ENCODE data around the gene SCYGR7. TPM values are rescaled to one million over a fixed set of nuclear protein-coding genes. Genes with fewer than 3 reads are reported as not detected.

Gene SCYGR7
- total and polyA plus RNA-seq, 12 donors, result not detected

DNA sequence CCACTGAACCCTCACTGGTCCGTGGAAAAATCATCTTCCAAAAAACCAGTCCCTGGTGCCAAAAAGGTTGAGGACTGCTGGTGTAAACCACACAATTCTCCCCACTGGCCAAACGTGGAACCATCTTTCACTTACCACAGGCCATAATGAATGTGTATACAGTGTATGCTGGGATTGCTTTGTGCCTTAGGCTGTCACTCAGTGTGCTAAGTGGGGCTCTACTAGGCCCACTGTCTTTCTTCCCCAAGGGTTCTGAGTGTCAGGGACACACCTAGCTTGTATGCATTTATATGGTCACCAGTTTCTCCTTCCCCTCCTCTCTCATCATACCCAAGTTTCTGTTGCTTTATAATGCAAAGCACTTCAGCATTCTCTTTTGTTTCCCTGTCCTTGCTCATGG, 44.8 kb downstream of the SCYGR7 start:
- 59 to 63% (median 61%) methylated on average over 2 of the region's 2 CpGs for WGBS, 4 donors
- H3K27ac ChIP-seq, result no peak overlapping the region
- intact Hi-C loops (cut with DNase I), result no loop called here

GRCh38 chr2:227774011-227774624, 46.0 kb downstream of the SCYGR7 start:
- intact Hi-C loops (cut with DNase I), result no loop called here
- TF ChIP-seq CTCF (IDR thresholded peaks at IDR 0.05), result no peak
- TF ChIP-seq POLR2A (IDR thresholded peaks at IDR 0.05), result no peak
- Histone ChIP-seq H3K36me3 (replicated peaks in 1 of 2) (no peaks in the 10 kb centered on the region), H3K27ac (no peak overlapping the region), H3K4me3 (no peak overlapping the region), H3K27me3 (no peaks in the 10 kb centered on the region), H3K9me3 (replicated peaks in 1 of 3) (no peaks in the 10 kb centered on the region), H3K4me1 (replicated peaks in 1 of 2) (no peaks in the 10 kb centered on the region)
- DNase-seq, result no peak
- WGBS, 4 donors, result 60 to 68% (median 64%) methylated on average over 15 of the region's 15 CpGs

More for the DNA sequence above, 44.8 kb downstream of the SCYGR7 start:
- TF ChIP-seq POLR2A (IDR thresholded peaks at IDR 0.05), result no peak
- TF ChIP-seq CTCF (IDR thresholded peaks at IDR 0.05), result no peak
- Histone ChIP-seq H3K4me1 (replicated peaks in 1 of 2) (no peaks in the 10 kb centered on the region), H3K36me3 (replicated peaks in 1 of 2) (no peaks in the 10 kb centered on the region), H3K9me3 (replicated peaks in 1 of 3) (no peaks in the 10 kb centered on the region), H3K4me3 (no peak overlapping the region), H3K27me3 (no peaks in the 10 kb centered on the region)
- no peak for DNase-seq

GRCh38 chr2:227774895-227775842, 47.0 kb downstream of the SCYGR7 start:
- intact Hi-C loops (cut with DNase I), result no loop called here
- no peaks in the 10 kb centered on the region for H3K36me3 ChIP-seq (replicated peaks in 1 of 2)
- no peak for DNase-seq
- 82 to 89% (median 84%) methylated on average over 6 of the region's 6 CpGs for WGBS, 4 donors
- H3K4me1 ChIP-seq (replicated peaks in 1 of 2), result no peaks in the 10 kb centered on the region
- TF ChIP-seq POLR2A (IDR thresholded peaks at IDR 0.05), result no peak
- H3K9me3 ChIP-seq (replicated peaks in 1 of 3), result no peaks in the 10 kb centered on the region
- no peaks in the 10 kb centered on the region for H3K27me3 ChIP-seq
- H3K27ac ChIP-seq, result no peak overlapping the region
- H3K4me3 ChIP-seq, result no peak overlapping the region

Small RNAs within 50 kb of the gene (small RNA-seq; reads per million reads assigned to genes)
- 0 to 0.12 reads per million in 2 donors for gene RNA5SP121
- gene SNRPGP8, result 0 reads per million in 2 donors

Other genes with a start within 250 kb of the SCYGR7 start
- gene SCYGR2, start 129.4 kb upstream of the SCYGR7 start, total RNA-seq, result not detected
- not detected for gene SCYGR2, start 129.4 kb upstream of the SCYGR7 start, polyA plus RNA-seq
- gene SCYGR3, start 113.5 kb upstream of the SCYGR7 start, total RNA-seq, result not detected
- not detected for gene SCYGR3, start 113.5 kb upstream of the SCYGR7 start, polyA plus RNA-seq
- gene SCYGR4, start 110.8 kb upstream of the SCYGR7 start, total RNA-seq, result not detected
- gene SCYGR4, start 110.8 kb upstream of the SCYGR7 start, polyA plus RNA-seq, result not detected
- not detected for gene SCYGR5, start 61.5 kb upstream of the SCYGR7 start, total RNA-seq
- gene SCYGR5, start 61.5 kb upstream of the SCYGR7 start, polyA plus RNA-seq, result not detected
- gene SLC19A3, start 10.3 kb upstream of the SCYGR7 start, total RNA-seq, result 1 to 10 TPM in 4 of 9 donors, under 1 TPM in 4, not detected in 1; 0.18 to 2.4 (median 0.98) TPM
- 1 to 10 TPM in 1 of 3 donors, under 1 TPM in 2; 0.37 to 7.9 (median 0.97) TPM for gene SLC19A3, start 10.3 kb upstream of the SCYGR7 start, polyA plus RNA-seq
- not detected for gene SCYGR6, start 3.6 kb upstream of the SCYGR7 start, total RNA-seq
- not detected for gene SCYGR6, start 3.6 kb upstream of the SCYGR7 start, polyA plus RNA-seq
- not detected for gene SCYGR8, start 17.6 kb downstream of the SCYGR7 start, total RNA-seq
- gene SCYGR8, start 17.6 kb downstream of the SCYGR7 start, polyA plus RNA-seq, result not detected
- under 1 TPM in 1 of 9 donors, not detected in 8; 0.39 TPM for gene CCL20, start 85.5 kb downstream of the SCYGR7 start, total RNA-seq
- under 1 TPM; 0.40 to 0.80 (median 0.51) TPM for gene CCL20, start 85.5 kb downstream of the SCYGR7 start, polyA plus RNA-seq
- gene DAW1, start 143.3 kb downstream of the SCYGR7 start, total RNA-seq, result under 1 TPM in 1 of 9 donors, not detected in 8; 0.26 TPM
- gene DAW1, start 143.3 kb downstream of the SCYGR7 start, polyA plus RNA-seq, result not detected